ENCODE measurements around the gene EFCAB7.

GRCh38 chr1:63559357-63559756, 36.0 kb downstream of the EFCAB7 start:
- TF ChIP-seq CTCF (conservative IDR thresholded peaks at IDR 0.05; ENCODE audit: low read depth, low read length) (no peak), EZH2 (IDR thresholded peaks at IDR 0.05; ENCODE audit: low read length, unreplicated experiment) (no peak), EZH2phosphoT487 (IDR thresholded peaks at IDR 0.05; ENCODE audit: borderline replicate concordance, low read length) (no peak)

Measured in PC-3 (cell line).